ENCODE results near the gene RIMBP2.

- TF ChIP-seq CTCF (IDR thresholded peaks at IDR 0.05) (no peak), POLR2A (IDR thresholded peaks at IDR 0.05) (no peak)
Measured at GRCh38 chr12:130465046-130465445, 251.1 kb downstream of the RIMBP2 start.
